SU-DHL-6 (cell line): ENCODE results near the gene SLC41A3.

Experiments
- CTCF ChIP-seq: fragments of 200-600 bp; sonication (generic); IDR thresholded peaks from one replicate; pipeline ENCODE4 v1.5.1; 2017; ENCODE audit warnings: antibody characterized with exemption, mild to moderate bottlenecking, low read length, moderate library complexity; ENCODE audit not compliant: insufficient read depth, poor library complexity, severe bottlenecking
- EZH2phosphoT487 ChIP-seq: fragments of 200-600 bp; sonication (generic), shearing (Covaris generic); conservative IDR thresholded peaks from 2 replicates; pipeline ENCODE4 v1.6.1; 2018; ENCODE audit warnings: mild to moderate bottlenecking, antibody characterized with exemption, low read length, moderate library complexity, mixed read lengths

- TF ChIP-seq EZH2phosphoT487: no peak
- TF ChIP-seq CTCF: no peak
These were observed 58.7 kb downstream of the SLC41A3 start for GRCh38 chr3:126025116-126025729.
